Keratinocyte (primary cell): Measurements from ENCODE around the gene PSD4.

Source experiments
- CTCF ChIP-seq, 3 experiments: IDR thresholded peaks in 1 of 3; conservative IDR thresholded peaks in 1 of 3; optimal IDR thresholded peaks in 1 of 3; 2 replicates in 2 of 3; 3 replicates in 1 of 3; pipeline versions ENCODE3 to v1.5.1; 2011; ENCODE audit warnings: low read length in 3 of 3, mild to moderate bottlenecking in 3 of 3, moderate library complexity in 2 of 3, control low read depth in 1 of 3, inconsistent platforms in 1 of 3; ENCODE audit not compliant: insufficient read depth in 2 of 3; ENCODE audit errors: extremely low read depth in 1 of 3
- EZH2 ChIP-seq: IDR thresholded peaks from one replicate; pipeline ENCODE4 v1.6.1; 2012; ENCODE audit warnings: inconsistent platforms, mild to moderate bottlenecking, low read length, moderate library complexity

- TF ChIP-seq CTCF (optimal IDR thresholded peaks at IDR 0.05 in 1 of 3, IDR thresholded peaks at IDR 0.05 in 1 of 3, conservative IDR thresholded peaks at IDR 0.05 in 1 of 3; ENCODE audit: extremely low read depth in 1 of 3, insufficient read depth in 2 of 3, low read length in 3 of 3) (no peak), EZH2 (no peak)
These were observed 24.1 kb upstream of the PSD4 start for GRCh38 chr2:113149553-113150257.
